GM12891 (cell line): ENCODE results near the gene C1QC.

Source experiments
- PAX5 ChIP-seq: IDR thresholded peaks from 2 replicates; pipeline ENCODE4 v1.6.1; 2011; ENCODE audit warnings: low read length, moderate library complexity, mild to moderate bottlenecking; ENCODE audit not compliant: insufficient read depth, severe bottlenecking
- POLR2A ChIP-seq: IDR thresholded peaks from 2 replicates; pipeline ENCODE4 v1.6.1; 2011; ENCODE audit warnings: low read depth, low read length, control low read depth
- TAF1 ChIP-seq: IDR thresholded peaks from 2 replicates; pipeline ENCODE4 v1.6.1; 2011; ENCODE audit warnings: low read depth, low read length, control low read depth

DNA sequence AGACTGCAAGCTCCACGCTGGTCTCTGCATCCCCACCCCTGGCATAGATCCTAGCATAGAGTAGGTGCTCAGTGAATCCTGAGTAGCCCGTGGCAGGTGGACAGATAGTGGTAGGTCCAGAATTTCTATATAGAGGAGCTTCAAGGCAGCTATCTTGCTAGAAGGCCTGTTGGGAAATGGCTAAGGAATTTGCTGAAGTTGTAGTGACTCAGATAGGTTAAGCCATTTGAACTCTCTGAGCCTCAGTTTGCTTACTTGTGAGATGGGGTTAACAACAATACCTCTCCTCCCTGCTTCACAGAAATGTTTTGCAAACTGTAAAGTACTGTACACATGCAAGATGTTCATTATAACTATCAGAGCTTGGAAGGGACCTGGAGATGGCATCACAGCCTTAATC, 43.8 kb downstream of the C1QC start:
- TF ChIP-seq PAX5 (no peak), TAF1 (no peak), POLR2A (no peak)
